DMS114 treated with DMSO at 0.1 percent for 48 hours (cell line): ENCODE data around the gene APOBEC3H.

Source experiments
- DNase-seq: peaks from one replicate; lab custom pipeline; 2025; ENCODE audit not compliant: unreplicated experiment; lab: John Stamatoyannopoulos, UW

Gene APOBEC3H

DNA sequence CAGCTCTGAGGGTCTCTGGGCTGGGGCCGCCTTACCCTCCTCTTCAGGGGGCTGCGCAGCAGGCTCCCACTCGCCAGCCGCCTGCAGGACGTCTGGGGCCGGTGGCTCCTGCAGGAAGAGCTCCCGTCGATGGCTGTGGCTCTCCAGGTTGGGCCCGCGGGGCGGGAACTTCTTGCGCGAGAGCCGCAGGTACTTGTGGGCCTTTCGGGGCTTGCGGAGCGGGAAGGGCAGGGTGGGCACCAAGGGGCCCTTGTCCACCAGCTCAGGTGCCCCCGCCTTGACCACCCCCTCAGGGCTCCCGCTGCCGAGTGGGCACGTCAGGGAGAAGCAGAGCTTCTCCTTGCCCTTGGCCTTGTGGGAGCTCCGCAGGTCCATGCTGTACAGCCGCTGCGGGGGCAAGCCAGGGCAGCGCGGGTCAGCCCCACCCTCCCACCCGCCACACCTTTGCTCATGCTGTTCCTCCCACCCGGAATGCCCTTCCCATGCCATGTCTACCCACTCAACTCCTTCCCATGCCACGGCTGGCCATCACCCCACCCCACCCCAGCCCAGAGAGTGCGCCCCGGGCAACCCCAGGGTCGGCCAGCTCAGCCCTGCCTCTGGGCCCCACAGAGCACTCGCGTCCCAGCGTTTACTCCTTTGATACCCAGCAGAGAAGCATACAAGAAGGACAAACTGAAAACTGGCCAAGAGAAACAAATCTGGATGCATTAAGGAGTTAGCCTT is 37.5 kb downstream of the APOBEC3H start:
- DNase-seq: no peak

DNA sequence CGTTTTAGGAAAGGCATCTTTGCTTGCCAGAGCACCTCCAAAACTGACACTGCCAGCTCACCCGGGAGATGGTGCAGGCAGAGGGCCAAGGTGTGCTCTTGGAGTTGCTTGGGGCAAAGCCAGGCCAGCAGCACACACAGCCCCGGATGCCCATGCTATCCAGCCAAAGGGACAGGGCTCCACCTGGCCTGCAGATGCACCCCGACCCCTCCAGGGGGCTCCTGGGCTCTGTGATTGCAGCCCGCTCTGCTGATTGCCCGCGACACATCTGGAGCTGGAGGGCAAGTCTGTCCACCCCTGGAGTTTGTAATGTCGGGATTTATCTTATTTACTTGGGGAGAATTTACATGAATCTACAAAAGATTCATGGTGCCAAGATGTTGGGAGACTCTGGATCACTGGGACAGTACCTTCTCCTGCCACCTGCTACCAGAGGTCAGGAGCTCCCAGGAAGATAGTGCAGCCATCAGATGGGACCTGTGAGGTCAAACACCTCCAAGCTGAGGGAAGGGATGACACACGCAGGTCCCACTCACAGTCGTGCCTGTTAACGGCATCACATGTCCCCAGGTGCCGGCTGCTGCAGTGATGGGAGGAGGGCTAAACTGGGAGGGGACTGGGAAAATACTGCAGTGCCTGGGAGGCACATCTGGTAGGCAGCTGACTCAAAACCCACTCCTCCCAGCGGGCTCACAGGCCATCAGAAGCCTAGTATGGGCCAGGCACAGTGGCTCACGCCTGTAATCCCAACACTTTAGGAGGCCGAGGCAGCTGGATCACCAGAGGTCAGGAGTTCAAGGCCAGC is 38.2 kb downstream of the APOBEC3H start:
- DNase-seq: no peak

DNA sequence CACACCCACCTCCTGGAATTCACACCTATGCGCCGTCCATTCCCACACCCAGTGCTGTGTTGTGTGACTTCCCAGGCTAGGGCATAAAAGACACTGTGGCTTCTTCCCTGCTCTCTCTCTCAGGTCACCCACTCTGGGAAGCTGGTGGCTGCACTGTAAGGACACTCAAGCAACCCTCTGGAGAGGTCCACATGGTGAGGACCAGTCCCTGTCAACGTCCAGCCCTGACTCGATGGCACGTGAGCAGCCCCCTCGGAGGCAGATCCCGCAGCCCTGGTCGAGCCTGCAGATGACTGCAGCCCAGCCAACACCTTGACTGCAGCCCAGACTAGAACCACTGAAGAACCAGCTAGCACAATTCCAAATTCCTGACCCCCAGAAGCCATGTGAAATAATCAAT is 39.3 kb downstream of the APOBEC3H start:
- DNase-seq: no peak

DNA sequence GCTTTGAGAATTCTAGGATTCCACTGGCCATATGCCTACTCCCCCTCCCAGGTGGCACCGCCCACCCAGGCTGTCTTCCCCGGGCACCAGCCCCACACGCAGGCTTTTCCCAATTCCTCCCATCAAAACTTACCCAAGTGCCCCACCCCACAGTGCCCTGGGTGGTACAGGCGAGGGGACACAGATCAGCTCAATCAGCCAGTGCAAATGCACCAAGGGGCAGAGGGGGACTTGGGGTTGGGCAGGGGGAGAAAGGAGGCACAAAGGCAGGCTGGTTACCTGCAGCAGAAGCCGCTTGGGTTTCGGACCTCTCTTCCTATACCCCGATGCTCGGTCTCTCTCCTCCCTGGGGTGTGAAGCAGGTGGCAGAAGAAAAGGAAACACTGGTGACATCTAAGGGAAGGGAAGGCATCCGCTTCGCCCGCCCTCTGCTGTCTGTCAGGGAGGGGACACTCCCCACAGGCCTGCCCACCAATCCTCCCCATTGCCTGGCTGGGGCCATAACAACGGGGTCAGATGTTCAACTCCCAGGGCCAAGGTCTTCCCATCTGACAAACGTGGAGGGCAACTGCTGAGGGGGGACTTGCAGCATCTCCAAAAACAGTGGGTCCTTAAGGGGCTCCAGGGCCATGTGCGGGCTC is 41.4 kb downstream of the APOBEC3H start:
- no peak for DNase-seq

DNA sequence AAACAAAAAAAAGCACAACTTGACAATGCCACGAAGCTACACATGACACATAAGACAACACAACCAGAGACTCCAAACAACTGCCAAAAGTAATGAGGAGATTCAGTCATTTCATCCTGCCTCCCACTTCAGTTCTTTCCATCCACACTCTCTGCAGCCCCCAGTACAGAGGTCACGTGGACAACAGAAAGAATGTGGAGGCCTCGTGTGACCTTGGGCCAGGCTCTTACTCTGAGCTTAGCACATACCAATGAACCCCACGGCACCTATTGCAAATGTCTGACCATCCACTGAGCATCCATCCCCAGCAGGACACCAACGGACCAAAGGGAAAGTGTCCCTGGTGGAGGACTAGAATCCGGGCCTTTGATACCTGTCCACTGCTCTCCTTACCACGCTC is 42.9 kb downstream of the APOBEC3H start:
- no peak for DNase-seq

DNA sequence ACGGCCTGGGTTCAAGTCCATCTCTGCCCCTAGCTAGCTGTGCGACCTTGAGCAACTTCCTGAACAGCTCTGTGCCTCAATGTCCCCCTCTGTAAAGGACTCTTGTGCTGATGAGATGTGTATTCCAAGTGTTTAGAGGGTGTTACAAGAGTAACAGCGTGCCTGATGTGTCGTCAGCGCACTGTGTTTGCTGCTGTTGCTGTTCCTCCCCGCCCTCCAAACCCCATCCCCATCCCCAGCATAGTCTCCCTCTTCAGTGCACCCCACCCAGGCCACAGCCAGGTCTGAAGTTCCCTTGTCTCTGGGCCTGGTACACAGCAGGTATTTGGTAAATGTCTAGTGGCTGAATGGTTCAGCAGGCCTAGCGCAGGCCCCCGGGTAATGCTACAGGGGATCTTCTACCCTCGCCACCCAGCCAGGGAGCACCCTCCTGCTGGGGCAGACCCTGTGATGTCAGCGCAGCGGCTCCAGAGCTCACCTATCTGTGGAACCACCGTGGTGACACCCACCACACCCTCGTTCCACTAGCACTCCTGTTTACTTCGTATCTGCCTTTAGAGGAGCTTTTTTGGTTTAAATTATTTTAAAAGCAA is 45.1 kb downstream of the APOBEC3H start:
- DNase-seq: no peak

DNA sequence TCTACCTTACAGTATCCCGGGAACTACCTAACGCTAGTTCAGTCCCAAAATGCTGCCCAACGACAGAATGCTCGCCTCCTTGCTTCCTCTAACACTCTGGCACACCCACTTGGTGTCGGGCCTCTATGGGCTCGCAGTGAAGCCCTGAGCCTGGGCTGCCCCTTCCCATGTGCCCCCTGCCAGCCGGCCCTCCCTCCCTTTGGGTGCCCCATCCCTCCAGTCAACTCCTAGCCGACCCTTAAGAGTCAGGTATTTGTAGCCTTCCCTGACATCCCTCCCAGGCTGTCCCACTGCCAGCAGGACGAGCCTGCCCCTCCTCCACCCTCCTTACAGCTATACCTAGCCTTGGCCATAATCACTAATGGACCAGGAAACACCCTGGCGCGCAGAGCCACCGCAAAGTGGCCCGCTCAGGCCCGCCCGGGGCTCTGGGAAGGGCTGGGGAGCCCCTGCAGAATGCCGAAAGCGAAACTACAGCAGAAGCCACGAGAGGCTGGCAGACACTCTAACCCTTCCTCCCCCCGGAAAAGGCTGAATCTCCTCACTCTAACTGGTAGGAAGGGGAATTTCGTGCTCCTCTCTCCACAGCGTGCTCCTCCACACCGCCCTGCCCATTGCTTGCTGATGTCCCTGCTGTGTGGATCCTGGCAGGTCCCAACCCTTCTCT is 47.2 kb downstream of the APOBEC3H start:
- no peak for DNase-seq

DNA sequence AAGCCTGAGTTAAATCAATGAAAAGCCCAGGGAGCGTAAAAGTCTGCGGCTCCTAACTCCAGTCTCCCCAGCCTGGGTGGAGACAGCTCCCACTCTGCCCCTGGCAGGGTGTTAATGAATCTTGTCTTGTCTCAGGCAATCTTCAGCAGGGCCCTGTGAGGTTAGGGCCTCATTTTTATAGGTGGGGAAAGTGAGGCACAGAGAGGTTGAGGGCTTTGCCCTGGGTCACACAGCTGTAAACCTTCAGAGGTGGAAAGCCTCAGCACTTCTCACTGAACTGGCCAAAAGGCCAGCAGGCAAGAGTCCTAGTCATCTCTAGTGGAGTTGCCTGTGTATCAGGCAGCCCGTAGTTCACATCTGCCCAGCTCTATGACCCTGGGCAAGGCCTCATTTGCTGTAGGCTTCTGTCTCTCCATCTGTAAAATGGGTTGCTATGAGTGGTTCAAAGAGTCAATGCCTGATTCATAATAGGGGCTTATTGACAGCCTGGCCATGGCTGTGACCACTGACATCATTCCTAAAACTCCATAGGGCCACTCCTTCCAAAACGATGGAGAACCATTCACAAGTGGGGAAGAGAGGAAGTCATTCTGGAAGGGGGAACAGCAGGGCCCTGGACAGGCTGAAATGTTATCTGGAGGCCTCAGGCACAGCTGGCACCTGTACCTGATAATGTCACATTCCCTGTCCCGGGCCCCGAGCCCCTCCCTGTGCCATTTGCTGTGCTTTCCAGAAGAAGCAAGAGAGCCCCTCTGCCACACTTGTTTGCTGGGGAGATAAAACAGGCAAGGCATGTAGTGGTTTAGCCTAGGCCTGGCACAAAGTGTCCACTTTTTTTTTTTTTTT is 49.4 kb downstream of the APOBEC3H start:
- DNase-seq: no peak

DNA sequence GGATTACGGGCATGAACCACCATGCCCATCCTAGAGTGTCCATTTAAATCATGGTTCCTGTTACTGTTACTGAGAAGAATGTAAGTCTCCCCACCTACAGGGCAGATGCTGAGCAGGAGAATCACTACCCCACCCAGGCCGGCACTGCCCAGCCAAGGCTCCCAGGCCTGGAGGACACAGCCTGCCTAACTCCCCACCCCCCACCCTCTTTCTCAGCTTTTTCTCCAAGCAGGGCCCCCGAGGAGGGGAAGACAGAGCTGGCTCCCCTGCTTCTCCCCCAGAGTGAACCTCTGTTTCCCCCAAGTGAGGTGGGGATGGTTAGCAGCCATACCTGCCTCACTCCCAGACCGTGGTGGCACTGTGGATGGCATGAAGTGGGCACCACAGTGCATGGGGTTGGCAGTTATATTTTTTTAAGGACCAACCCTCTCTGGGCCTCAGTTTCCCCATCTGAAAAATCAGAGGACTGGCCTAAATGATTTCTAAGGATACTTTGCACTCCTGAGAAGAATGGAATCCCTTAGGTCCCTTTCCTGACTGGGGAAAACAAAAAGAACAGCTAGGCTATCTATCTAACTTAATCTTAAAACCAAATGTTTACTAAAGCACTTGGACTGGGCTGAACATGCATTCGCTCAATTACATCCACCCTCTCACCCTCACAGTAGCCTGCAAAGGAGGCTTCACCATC is 50.4 kb downstream of the APOBEC3H start:
- no peak for DNase-seq

DNA sequence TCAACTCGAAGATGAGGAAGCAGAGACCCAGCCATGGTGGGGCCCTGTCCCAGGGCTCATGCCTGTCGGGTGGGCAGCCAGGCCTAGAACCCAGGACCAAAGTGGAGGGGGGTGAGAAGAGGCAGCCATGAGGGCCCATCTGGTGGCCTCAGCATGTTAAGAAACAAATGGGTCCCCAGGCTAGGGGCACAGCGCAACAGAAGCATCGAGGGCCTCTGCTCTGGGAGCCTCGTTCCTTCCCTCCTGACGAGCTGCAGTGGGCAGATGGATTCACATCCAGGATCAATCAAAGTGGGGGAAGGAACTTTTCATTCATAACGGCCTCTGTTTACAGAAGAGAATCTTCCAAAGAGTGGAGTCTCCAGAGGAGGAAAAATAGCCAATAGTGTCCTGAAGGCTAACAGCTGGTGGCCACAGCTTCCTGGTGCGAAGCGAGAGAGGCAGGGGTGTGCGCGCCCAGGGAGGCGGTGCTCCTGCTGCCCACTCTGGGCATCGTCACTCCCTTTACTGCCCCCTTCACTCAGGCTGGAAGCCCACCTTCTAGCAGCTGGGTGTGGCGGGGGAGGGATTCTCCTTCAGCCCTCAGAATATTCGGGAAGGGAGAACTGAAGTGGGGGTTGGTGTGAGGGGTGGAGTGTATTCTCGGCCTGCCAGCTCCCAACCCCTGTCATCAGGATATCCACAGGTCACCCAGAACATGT is 51.1 kb downstream of the APOBEC3H start:
- DNase-seq: no peak

DNA sequence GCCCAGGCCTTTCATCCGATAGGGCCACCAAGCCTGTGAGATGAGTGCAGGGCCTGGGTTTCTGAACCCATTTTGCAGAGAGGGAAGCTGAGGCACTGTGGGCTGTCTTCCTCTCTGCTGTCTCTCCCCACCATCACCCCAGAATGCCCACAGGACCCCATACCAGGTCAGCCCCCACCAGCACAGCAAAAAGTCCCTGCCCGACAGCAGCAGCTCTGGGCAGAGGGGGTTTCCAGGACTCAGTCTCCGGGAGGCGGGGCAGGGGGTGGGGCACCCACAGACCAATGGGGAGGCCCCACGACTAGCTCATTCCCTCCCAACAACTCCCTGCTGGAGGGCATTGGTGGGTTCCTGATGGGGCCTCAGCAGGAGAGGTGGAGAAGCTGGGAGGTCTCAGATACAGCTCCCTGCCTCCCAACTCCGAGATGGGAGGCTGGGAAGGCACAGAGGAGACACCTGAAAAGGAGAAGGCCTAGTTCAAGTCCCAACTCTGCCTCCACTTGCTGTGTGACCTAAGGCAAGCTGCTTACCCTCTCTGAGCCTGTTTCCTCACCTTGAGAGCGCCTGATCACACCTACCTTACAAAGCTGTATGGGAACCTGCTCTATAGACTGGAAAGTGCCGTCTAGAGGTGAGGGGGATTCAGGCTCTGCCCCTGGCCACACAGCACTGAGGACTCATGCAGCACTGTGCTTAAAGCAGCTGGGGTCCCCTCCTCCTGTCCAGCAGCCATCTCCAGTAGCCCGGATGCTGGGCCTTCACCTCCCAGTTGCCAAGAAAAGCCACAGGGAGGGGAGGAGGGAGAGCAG is 51.9 kb downstream of the APOBEC3H start:
- no peak for DNase-seq

DNA sequence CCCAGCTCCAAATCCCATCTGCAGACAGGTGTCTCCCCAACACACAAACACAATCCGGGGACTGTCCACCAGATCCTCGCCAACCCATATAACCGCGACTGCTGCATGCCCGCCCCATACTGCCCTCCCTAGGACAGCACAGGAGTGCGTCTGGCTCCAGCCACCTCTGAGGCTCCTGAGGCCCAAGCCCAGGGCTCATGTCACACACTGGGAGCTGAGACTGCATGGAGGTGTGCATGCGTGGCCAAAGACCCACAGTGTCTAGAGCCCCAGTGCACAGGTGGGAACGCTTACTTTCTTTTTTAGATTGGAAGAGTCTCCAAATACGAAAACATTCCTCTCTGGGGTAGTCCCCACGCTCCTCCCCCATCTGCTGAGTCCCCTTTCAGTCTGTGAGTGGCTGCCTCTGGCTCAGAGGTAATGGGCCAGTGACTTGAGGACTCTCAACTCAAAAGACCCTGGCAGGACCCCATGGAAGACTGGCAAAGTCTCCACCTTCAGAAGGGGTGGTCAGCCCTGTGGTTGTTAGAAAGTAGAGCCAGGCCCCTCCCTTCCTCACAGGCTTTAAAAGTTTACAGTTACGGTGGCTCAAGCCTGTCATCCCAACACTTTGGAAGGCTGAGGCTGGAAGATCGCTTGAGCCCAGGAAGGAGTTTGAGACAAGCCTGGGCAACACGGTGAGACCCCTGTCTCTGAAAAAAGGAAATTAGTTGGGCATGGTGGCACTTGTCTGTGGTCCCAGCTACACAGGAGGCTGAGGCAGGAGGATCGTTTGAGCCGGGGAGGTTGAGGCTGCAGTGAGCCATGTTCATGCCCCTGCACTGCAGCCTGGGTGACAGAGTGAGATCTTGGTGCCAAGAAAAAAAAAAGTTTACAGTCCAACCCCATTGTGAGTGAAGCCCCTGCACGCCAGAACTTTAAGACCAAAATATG is 53.1 kb downstream of the APOBEC3H start:
- no peak for DNase-seq

DNA sequence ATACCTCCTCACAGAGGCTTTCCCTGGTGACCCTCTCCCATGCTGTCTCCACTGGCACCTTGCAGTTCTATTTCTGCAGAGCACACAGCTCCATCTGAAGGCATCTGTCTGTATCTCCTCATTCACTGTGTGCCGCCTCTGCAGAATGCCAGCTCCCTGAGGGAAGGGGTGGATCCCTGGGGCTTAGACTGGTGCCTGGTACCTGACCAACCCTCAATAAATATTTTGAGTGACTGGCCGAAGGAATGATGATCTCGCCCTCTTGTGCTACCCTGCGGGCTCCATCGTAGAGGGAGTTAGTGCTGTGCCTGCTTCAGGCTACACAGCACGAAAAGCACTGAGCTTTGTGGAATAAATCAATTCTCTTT is 53.8 kb downstream of the APOBEC3H start:
- peak; percentile 11 for DNase-seq

DNA sequence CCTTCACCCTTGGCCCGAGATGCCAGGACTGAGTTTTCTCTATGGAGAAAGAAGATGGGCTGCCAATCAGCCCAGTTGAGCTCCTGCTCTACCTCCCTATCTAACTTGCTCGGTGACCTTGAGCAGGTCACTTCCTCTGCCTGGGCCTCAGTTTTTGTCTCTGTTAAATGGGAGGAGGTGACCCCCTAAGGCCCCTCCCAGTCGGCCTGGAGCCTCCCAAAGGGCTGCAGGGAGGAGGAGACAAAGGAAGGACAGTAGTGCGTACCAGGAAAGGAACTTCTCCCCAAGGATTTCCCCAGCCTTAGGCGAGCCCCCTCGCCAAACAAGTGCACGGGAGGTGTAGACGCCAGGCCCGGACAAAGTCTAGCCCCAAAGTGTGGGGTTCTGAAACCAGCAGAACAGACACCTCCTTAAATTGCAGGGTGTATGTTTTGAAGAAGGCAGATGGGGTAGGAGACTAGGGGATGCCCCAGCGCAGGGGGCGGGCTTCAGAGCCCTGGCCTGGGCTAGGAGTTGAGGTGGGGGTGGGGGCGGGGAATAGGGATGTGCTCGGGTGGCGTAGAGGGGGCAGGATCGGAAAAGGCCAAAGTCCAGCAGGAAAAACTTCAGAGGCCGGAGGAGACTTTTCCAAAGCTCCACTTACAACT is 54.4 kb downstream of the APOBEC3H start:
- no peak for DNase-seq

DNA sequence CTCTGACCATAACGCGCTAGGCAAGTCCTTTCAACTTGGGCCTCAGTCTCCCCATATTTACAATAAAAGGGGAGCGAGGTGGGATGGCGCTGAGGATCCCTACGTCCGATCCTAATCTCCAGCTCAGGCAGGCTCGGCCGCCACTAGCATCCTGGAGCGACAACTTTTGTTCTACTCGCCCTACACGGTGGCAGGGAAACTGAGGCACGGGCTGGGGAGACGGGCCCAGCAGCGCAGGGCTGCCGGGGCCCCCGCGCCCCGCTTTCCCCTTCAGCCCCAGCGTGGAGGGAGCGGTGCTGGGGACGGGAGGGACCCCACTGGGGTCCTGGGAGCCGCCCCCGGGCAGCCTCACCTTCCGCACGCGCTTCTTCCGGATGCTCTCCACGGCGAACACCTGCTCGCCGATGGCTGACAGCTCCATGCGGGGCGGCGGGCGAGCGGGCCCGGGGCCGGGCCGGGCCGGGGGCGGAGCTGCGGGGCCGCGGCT is 55.0 kb downstream of the APOBEC3H start:
- no peak for DNase-seq

DNA sequence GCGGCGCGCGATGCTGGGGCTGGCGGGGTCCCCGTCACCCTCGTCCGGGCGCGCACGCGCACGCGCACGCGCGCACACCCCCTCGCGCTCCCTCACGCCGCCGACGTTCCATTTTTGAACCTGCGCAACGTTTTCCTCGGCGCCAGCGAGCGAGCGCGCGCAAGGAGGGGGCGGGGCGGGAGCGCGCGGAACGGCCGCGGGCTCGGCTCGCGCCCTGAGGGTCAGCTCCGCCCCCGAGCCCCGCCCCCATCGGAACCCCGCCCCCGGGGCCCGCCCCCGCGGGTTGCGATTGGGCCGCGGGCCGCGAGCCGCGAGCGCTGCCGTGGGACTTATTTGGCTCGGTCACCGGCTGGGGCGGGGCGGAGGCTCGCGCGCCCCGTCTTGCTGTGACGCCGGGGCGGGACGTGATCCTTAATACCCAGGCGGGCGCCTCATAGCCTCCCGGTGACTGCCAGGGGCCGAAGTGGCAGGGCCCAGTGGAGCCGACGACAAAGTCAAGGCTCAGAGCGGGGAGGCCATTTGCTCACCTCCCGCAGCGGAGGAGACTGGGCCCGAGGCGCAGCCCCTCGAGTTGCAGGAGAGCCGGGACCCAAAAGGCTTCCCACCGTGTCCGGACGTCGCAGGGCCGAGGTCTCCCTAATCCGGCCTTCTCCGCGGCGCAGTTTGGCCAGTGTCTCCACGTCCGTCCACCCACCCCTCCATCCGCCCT is 55.6 kb downstream of the APOBEC3H start, which contains the start of gene CBX7:
Gene CBX7 (minus strand): TSS at position 170 of the 709 bp plus-strand sequence. CDS start 236 bp downstream, outside the sequence.
- DNase-seq: peak; percentile 64
